HPDE6-E6E7 (cell line): Measurements from ENCODE around the gene PREX1.
"Not testable (repeated sequence)": the region's sequence is repeated elsewhere in the genome, so short reads cannot be mapped to it uniquely, and the experiment has no call there.

ENCODE experiments used
- DNase-seq: peaks from one replicate; pipeline ENCODE4 v3.0.0; 2011; ENCODE audit warnings: missing footprints; ENCODE audit errors: extremely low spot score

Gene PREX1

GRCh38 chr20:48812600-48813445, 15.0 kb downstream of the PREX1 start:
- no peak for DNase-seq

GRCh38 chr20:48812114-48812513, 15.7 kb downstream of the PREX1 start:
- DNase-seq = not testable (repeated sequence)

- DNase-seq = no peak
Observed at GRCh38 chr20:48809673-48810072, 18.1 kb downstream of the PREX1 start.

- DNase-seq = no peak
Observed at GRCh38 chr20:48808382-48809034, 19.3 kb downstream of the PREX1 start.

- no peak for DNase-seq
Observed at GRCh38 chr20:48807586-48808381, 20.0 kb downstream of the PREX1 start.

GRCh38 chr20:48807051-48807450, 20.7 kb downstream of the PREX1 start:
- DNase-seq = no peak

GRCh38 chr20:48805716-48806115, 22.1 kb downstream of the PREX1 start:
- DNase-seq = no peak

GRCh38 chr20:48805286-48805685, 22.5 kb downstream of the PREX1 start:
- no peak for DNase-seq

GRCh38 chr20:48804300-48804980, 23.4 kb downstream of the PREX1 start:
- no peak for DNase-seq

GRCh38 chr20:48803176-48804053, 24.4 kb downstream of the PREX1 start:
- no peak for DNase-seq

GRCh38 chr20:48802647-48803046, 25.2 kb downstream of the PREX1 start:
- DNase-seq = no peak

GRCh38 chr20:48802216-48802615, 25.6 kb downstream of the PREX1 start:
- DNase-seq = no peak

GRCh38 chr20:48801197-48801596, 26.6 kb downstream of the PREX1 start:
- DNase-seq = no peak

- DNase-seq = no peak
Observed at GRCh38 chr20:48800177-48800576, 27.6 kb downstream of the PREX1 start.

- DNase-seq = no peak
Observed at GRCh38 chr20:48799328-48800105, 28.3 kb downstream of the PREX1 start.

- DNase-seq = no peak
Observed at GRCh38 chr20:48797850-48798747, 29.7 kb downstream of the PREX1 start.

- DNase-seq = no peak
Observed at GRCh38 chr20:48797275-48797825, 30.4 kb downstream of the PREX1 start.

- no peak for DNase-seq
Observed at GRCh38 chr20:48795732-48796131, 32.1 kb downstream of the PREX1 start.
